HG03575 (cell line): Measurements from ENCODE around the gene GALNT13.

Experiments
- ATAC-seq: cut with Tn5 transposase; IDR thresholded peaks from one replicate; pipeline ENCODE4 v1.9.1; 2021; ENCODE audit not compliant: unreplicated experiment, insufficient number of reproducible peaks, low FRiP score; ENCODE audit errors: extremely low read depth

GALNT13 gene

DNA sequence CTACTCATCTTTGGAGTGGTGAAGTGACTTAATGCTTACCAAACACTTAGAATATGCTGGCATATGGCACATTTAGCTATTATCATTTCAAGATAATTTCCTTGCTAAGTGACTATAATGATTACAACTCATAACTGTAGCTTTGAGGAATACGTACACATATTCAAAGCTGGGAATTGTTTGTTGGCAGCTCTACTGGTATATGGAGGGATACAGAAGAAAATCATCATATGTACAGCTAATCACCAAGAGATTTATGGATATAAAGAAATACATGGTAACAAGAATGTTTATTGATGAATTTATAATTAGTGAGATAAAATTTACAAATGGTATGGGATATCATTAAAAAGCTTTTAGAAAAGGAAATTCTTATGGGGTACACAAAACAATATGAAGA, 207.2 kb downstream of the GALNT13 start:
- no peak for ATAC-seq

DNA sequence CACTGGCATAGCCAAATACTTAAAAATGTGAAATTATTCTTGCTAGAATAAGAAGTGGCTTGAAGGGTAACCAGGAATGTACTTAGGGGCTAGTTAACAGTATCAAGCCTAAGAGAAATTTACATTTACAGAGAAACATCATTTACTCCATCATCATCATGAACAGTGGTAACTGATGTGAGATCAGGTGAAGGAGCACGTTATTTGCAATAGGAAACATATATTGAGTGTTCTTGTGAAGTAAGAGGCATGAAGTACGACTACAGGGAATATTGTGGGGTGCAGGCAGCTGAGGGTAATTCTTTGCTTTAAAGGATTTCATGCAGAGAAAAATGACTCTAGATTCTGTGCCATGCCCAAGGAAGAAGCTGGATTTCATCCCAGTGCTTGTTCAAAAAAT, 220.8 kb downstream of the GALNT13 start:
- ATAC-seq = no peak

GRCh38 chr2:154093856-154094255, 222.1 kb downstream of the GALNT13 start:
- no peak for ATAC-seq

DNA sequence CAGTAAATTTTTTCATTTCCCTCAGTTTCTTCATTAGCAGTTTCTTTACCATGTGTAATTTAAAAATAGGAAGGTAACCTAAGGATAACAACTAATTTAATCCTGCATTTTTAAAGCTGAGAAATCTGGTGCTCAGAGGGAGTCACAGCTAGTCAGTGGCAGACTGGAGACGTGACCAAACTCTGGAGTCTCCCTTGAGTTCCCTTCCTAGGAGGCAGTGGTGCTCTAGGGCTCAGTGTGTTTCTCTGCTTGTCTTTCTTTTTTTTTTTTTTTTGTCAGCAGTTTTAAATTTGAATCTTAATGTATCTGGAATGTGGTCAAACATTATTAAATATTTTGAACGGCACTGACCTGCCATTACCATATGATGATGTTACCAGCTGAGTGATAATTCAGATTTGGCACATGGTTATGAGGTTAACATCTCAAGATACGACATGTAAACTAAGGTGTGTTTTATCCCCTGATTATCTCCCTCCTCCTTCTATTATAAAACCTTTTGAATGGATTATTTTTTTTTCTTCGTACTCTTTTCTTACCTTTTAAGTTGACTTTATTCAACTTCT, 226.2 kb downstream of the GALNT13 start:
- no peak for ATAC-seq

GRCh38 chr2:154120706-154121105, 249.0 kb downstream of the GALNT13 start:
- ATAC-seq = no peak

- ATAC-seq = no peak
These were observed 254.2 kb downstream of the GALNT13 start for GRCh38 chr2:154125891-154126290.

GRCh38 chr2:154130821-154131220, 259.1 kb downstream of the GALNT13 start:
- no peak for ATAC-seq

GRCh38 chr2:154132827-154133226, 261.1 kb downstream of the GALNT13 start:
- no peak for ATAC-seq

GRCh38 chr2:154133823-154134222, 262.1 kb downstream of the GALNT13 start:
- ATAC-seq = no peak

DNA sequence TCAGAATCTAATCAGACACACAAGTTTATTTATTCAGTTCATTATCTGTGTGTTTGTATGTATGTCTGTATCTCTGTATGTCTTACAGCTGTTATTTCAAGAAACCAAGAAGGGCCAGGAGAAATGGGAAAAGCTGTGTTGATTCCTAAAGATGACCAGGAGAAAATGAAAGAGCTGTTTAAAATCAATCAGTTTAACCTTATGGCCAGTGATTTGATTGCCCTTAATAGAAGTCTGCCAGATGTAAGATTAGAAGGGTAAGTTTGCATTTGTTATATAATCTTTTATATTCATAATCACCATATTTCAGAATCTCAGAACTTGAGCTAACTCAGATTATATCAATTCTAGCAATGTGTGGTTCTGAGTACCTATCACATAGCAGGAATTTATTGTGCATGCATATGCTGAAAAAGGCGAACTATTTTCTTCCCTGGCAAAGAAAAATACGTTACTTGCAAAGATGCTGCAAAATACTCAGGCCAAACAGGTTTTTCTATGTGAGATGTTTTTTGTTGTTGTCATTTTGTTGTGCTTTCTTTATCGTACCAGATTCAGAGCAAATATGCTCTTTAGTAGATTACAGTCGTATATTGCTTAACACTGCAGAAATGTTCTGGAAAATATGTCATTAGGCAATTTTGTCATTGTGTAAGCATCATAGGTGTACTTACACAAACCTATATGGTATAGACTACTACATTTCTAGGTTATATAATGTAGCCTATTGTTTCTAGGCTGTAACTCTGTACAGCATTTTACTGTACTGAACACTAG, 268.7 kb downstream of the GALNT13 start:
- ATAC-seq = no peak

- ATAC-seq = no peak
These were observed 270.8 kb downstream of the GALNT13 start for GRCh38 chr2:154142480-154142879.

GRCh38 chr2:154143105-154143504, 271.4 kb downstream of the GALNT13 start:
- no peak for ATAC-seq

DNA sequence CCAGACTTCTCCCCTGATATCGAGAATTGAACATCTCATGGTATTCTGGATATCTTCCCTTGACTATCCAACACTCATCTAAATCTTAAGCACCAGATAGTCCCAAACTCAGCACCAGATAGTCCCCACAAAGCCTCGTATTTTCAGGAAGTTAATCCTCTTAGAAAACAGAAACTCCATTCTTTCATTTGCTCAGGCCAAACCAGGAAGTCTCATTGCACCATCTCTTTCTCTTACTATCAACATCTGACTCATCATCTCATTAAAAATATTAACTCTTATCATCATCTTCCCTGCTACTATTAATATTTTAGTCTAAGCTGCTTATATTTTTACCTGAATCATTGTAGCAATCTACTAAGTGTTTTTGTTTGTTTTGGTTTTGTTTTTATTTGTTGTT, 286.4 kb downstream of the GALNT13 start:
- no peak for ATAC-seq

DNA sequence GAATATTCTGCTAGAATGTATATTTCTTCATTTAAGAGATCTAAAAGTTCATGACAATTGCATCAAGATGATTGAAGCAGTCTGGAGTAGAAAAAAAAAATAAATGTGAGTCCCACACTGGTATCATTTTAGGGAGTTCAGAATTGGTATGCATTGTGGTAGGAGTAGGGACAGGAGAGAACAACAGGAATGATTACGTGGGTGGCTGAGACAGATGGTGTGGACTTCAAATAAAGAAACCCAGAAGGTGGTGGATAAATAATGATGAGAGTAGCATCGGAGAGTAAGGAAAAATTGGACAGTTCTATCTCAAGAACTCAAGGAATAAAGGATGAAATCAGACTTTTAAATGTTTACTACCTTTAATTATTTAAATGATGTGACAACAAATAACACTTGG, 289.6 kb downstream of the GALNT13 start:
- no peak for ATAC-seq

- ATAC-seq = no peak
These were observed 298.7 kb downstream of the GALNT13 start for GRCh38 chr2:154170400-154170799.

GRCh38 chr2:154173164-154173563, 301.4 kb downstream of the GALNT13 start:
- ATAC-seq = no peak

DNA sequence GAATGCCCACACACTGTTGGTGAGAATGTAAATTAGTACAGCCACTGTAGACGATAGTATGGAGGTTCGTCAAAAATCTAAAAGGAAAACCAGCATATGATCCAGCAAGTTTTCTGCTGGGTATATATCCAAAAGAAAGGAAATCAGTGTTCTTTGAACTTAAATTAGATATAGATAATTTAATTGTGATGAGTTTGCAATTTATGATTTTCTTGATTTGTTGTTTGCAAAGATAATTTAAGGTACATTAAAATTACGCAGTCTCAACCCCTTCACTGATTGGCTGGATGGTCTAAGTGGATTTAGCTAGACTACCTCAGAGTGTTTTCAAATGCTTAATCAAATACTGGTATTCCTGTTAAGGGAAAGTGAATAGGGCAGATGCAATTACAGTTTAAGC, 302.2 kb downstream of the GALNT13 start:
- ATAC-seq = no peak

- ATAC-seq = no peak
These were observed 310.3 kb downstream of the GALNT13 start for GRCh38 chr2:154182008-154182407.

- ATAC-seq = no peak
These were observed 316.2 kb downstream of the GALNT13 start for GRCh38 chr2:154187948-154188347.

- no peak for ATAC-seq
These were observed 318.2 kb downstream of the GALNT13 start for GRCh38 chr2:154189953-154190352.

DNA sequence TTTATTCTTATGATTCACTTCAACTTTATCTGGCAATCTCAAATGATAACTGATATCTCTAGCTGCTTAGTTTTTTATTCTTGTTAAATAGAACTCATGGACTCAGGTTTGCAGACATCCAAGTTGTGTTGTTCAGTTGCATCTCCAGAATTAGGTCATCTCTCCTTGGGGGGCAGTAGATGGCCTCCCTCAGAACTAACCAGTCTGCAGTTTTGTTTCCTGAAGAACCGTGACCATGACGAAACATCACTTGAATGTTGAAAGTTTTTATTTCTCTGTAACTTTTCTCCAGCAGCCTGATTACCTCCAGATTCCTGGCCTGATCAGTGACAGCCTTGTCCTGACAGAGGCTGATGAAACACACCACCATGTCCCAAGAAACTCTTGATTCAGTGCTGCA, 321.5 kb downstream of the GALNT13 start:
- ATAC-seq = no peak
